Measurements from ENCODE around the gene CCBE1. TPM values are rescaled to one million over a fixed set of nuclear protein-coding genes. Genes with fewer than 3 reads are reported as not detected.

The CCBE1 gene
- total and polyA plus RNA-seq, 9 of the 15 experiments (the other 6 are each of a cell fraction or from before 2014, with no cell fraction given): 0.20 TPM; not detected in 8

DNA sequence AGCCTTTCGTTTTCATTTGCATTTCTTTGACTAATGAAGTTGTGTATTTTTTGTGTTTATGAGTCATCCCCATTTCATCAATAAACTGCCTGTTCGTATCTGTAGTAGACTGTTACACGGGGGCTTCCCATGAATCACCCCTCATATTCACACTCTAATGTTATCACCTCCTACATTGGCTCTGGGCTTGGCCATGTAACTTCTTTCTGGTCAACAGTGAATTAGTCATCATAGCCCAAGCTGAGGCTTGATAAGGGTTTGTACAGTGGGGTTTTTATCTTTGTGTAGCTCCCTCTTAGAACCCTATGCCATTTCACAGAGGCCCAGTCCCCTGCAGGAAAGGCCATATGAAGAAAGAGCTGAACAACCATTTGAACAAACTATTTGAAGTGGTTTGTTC is 151.0 kb downstream of the CCBE1 start:
- Histone ChIP-seq H3K4me3 (no peak overlapping the region), H3K4me1 (replicated peaks in 1 of 2; ENCODE audit: control insufficient read depth in 2 of 2, insufficient read depth in 2 of 2, low read length in 2 of 2) (peaks cover 0 to 2% of the 10 kb centered on the region in 2 experiments; a peak in 1 of 5 replicates), H2AFZ (ENCODE audit: low read depth, low read length) (no peak overlapping the region), H3K27ac (ENCODE audit: extremely low read depth, low read depth, low read length) (no peak overlapping the region), H3K27me3 (ENCODE audit: control insufficient read depth in 2 of 2, insufficient read depth in 2 of 2, low read length in 2 of 2) (no peaks in the 10 kb centered on the region), H4K20me1 (replicated peaks; ENCODE audit: control insufficient read depth, insufficient read depth, low read length) (no peaks in the 10 kb centered on the region), H3K79me2 (ENCODE audit: control insufficient read depth, insufficient read depth, low read length) (no peaks in the 10 kb centered on the region), H3K9ac (ENCODE audit: insufficient read depth in 1 of 2, low read depth in 2 of 2, low read length in 2 of 2) (no peak overlapping the region), H3K4me2 (ENCODE audit: insufficient read depth, low read length) (no peak overlapping the region), H3K9me3 (replicated peaks; ENCODE audit: control insufficient read depth, insufficient read depth, low read depth, low read length) (no peaks in the 10 kb centered on the region), H3K36me3 (ENCODE audit: control insufficient read depth, insufficient read depth, low read length) (no peaks in the 10 kb centered on the region), H3K9me1 (ENCODE audit: control insufficient read depth, insufficient read depth, low read length) (no peaks in the 10 kb centered on the region)
- intact Hi-C loops (cut with micrococcal nuclease): no loop called here
- in situ Hi-C loops (cut with MboI): no loop called here
- ATAC-seq: peak; percentile 54; the same call in 2 of the 3 replicates
- WGBS (ENCODE audit: insufficient coverage, low coverage, missing lambda C conversion rate): 3% methylated on average over 3 of the region's 3 CpGs
- BruUV-seq (replicated peaks): no TSS peak
- ChIA-PET CTCF (ENCODE audit: low intra/inter-chr PET ratio) (no interaction called here), POLR2A (interaction anchor here (1.1 kb wide), 1 partner anchor 336 kb away, joined by 3 read pairs; no protein-coding TSS in a partner anchor)
- FAIRE-seq: peak; percentile 90
- peak; percentile 42 to 69 (median 53) for DNase-seq (ENCODE audit: extremely low read depth in 1 of 4, low spot score in 3 of 4)
- peak; percentile 68; the same call in 1 of the 2 replicates for TF ChIP-seq NCOR1 (IDR thresholded peaks at IDR 0.05)
- TF ChIP-seq CBFB (CRISPR knock-in tag; IDR thresholded peaks at IDR 0.05): no peak
- TF ChIP-seq FOS (IDR thresholded peaks at IDR 0.05; ENCODE audit: extremely low read depth, insufficient read length): peak; percentile 25
- no peak for TF ChIP-seq CTBP1 (IDR thresholded peaks at IDR 0.05; ENCODE audit: borderline replicate concordance)
- no peak for TF ChIP-seq ZNF408 (CRISPR knock-in tag; IDR thresholded peaks at IDR 0.05; ENCODE audit: low read depth)
- TF ChIP-seq EHMT2 (IDR thresholded peaks at IDR 0.05): peak; percentile 77
- peak; percentile 81 for TF ChIP-seq SMARCE1 (IDR thresholded peaks at IDR 0.05)
- no peak for TF ChIP-seq MXI1 (IDR thresholded peaks at IDR 0.05; ENCODE audit: low read depth, low read length)
- TF ChIP-seq PML (IDR thresholded peaks at IDR 0.05; ENCODE audit: low read length): peak; percentile 47; the same call in 1 of the 2 replicates
- TF ChIP-seq, protein P1, sequence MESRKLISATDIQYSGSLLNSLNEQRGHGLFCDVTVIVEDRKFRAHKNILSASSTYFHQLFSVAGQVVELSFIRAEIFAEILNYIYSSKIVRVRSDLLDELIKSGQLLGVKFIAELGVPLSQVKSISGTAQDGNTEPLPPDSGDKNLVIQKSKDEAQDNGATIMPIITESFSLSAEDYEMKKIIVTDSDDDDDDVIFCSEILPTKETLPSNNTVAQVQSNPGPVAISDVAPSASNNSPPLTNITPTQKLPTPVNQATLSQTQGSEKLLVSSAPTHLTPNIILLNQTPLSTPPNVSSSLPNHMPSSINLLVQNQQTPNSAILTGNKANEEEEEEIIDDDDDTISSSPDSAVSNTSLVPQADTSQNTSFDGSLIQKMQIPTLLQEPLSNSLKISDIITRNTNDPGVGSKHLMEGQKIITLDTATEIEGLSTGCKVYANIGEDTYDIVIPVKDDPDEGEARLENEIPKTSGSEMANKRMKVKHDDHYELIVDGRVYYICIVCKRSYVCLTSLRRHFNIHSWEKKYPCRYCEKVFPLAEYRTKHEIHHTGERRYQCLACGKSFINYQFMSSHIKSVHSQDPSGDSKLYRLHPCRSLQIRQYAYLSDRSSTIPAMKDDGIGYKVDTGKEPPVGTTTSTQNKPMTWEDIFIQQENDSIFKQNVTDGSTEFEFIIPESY (CRISPR knock-in tag; IDR thresholded peaks at IDR 0.05): no peak
- 0 out of 2 replicates have a peak, but pooled peaks have one; percentile 23 for TF ChIP-seq JUNB (CRISPR knock-in tag; conservative IDR thresholded peaks at IDR 0.05)
- peak; percentile 87 for TF ChIP-seq CBFA2T3 (IDR thresholded peaks at IDR 0.05)
- peak; percentile 30; the same call in 1 of the 2 replicates for TF ChIP-seq MTA2 (IDR thresholded peaks at IDR 0.05; ENCODE audit: low read depth)
- TF ChIP-seq CBFA2T2 (conservative IDR thresholded peaks at IDR 0.05): peak; percentile 79
- TF ChIP-seq SMARCA4 (IDR thresholded peaks at IDR 0.05): peak; percentile 81
- TF ChIP-seq, protein P2, sequence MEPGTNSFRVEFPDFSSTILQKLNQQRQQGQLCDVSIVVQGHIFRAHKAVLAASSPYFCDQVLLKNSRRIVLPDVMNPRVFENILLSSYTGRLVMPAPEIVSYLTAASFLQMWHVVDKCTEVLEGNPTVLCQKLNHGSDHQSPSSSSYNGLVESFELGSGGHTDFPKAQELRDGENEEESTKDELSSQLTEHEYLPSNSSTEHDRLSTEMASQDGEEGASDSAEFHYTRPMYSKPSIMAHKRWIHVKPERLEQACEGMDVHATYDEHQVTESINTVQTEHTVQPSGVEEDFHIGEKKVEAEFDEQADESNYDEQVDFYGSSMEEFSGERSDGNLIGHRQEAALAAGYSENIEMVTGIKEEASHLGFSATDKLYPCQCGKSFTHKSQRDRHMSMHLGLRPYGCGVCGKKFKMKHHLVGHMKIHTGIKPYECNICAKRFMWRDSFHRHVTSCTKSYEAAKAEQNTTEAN (CRISPR knock-in tag; IDR thresholded peaks at IDR 0.05): no peak
- TF ChIP-seq NFIC (IDR thresholded peaks at IDR 0.05): 0 out of 2 replicates have a peak, but pooled peaks have one; percentile 9
- TF ChIP-seq ZSCAN32 (CRISPR knock-in tag; IDR thresholded peaks at IDR 0.05): peak; percentile 63; the same call in 1 of the 2 replicates
- TF ChIP-seq FOSL1 (tag; conservative IDR thresholded peaks at IDR 0.05): peak; percentile 98
- peak; percentile 46; the same call in 1 of the 2 replicates for TF ChIP-seq STAT5A (IDR thresholded peaks at IDR 0.05; ENCODE audit: borderline replicate concordance, low read length)
- TF ChIP-seq NEUROD1 (IDR thresholded peaks at IDR 0.05; ENCODE audit: borderline replicate concordance, low read depth, low read length, partially characterized antibody): peak; percentile 28
- peak; percentile 87 for TF ChIP-seq ARID1B (IDR thresholded peaks at IDR 0.05)
- TF ChIP-seq BRD9 (IDR thresholded peaks at IDR 0.05; ENCODE audit: low read depth, partially characterized antibody): no peak
